H1 (cell line): ENCODE results near the gene DIPK2A.

Experiments used
- CTCF ChIP-seq, 3 experiments: IDR thresholded peaks; 1 replicate in 2 of 3; 2 replicates in 1 of 3; pipeline versions ENCODE4 v1.5.1 to v1.6.1; 2011; ENCODE audit warnings: low read length in 3 of 3, mild to moderate bottlenecking in 3 of 3, inconsistent platforms in 2 of 3, low read depth in 1 of 3, moderate library complexity in 1 of 3; ENCODE audit not compliant: insufficient read depth in 1 of 3; ENCODE audit errors: control extremely low read depth in 1 of 3
- EP300 ChIP-seq, 2 experiments: IDR thresholded peaks; 1 replicate in 1 of 2; 2 replicates in 1 of 2; pipeline ENCODE4 v1.6.1; 2011 to 2012; ENCODE audit warnings: low read depth in 2 of 2, low read length in 2 of 2, mild to moderate bottlenecking in 2 of 2, borderline replicate concordance in 1 of 2, inconsistent platforms in 1 of 2, moderate library complexity in 1 of 2
- EZH2 ChIP-seq: fragments of 200-600 bp; sonication (generic); IDR thresholded peaks from 2 replicates; pipeline ENCODE4 v1.7.1; 2012; ENCODE audit warnings: low read depth, mild to moderate bottlenecking, moderate library complexity, low read length, inconsistent platforms; ENCODE audit not compliant: severe bottlenecking
- MAX ChIP-seq: IDR thresholded peaks from 2 replicates; pipeline ENCODE4 v1.6.1; 2012; ENCODE audit warnings: inconsistent platforms
- POLR2A ChIP-seq, 2 experiments: IDR thresholded peaks; 1 replicate in 1 of 2; 2 replicates in 1 of 2; pipeline ENCODE4 v1.6.1; 2011; ENCODE audit warnings: low read depth in 2 of 2, low read length in 2 of 2, mild to moderate bottlenecking in 2 of 2; ENCODE audit errors: control extremely low read depth in 1 of 2
- SRF ChIP-seq: IDR thresholded peaks from 2 replicates; pipeline ENCODE4 v1.6.1; 2011; ENCODE audit warnings: mild to moderate bottlenecking, low read depth, low read length, moderate library complexity

GRCh38 chr3:143979813-143980212 lies 8.2 kb downstream of the DIPK2A start:
- no peak for TF ChIP-seq MAX
- TF ChIP-seq CTCF (IDR thresholded peaks at IDR 0.05; ENCODE audit: control extremely low read depth in 1 of 3, insufficient read depth in 1 of 3, low read depth in 1 of 3, low read length in 3 of 3) = no peak
- TF ChIP-seq SRF = no peak
- TF ChIP-seq EZH2 = no peak
- TF ChIP-seq POLR2A (IDR thresholded peaks at IDR 0.05; ENCODE audit: control extremely low read depth in 1 of 2, low read depth in 2 of 2, low read length in 2 of 2) = no peak
- no peak for TF ChIP-seq EP300 (IDR thresholded peaks at IDR 0.05; ENCODE audit: borderline replicate concordance in 1 of 2, low read depth in 2 of 2, low read length in 2 of 2)
